Stimulated activated CD4-positive, alpha-beta T cell treated with anti-CD3 and anti-CD28 coated beads, Interleukin-15, amount 100 ng/mL, for 24 hours (primary cell): ENCODE measurements around the gene STX7.

ENCODE experiments used
- DNase-seq: peaks from one replicate; pipeline ENCODE4 v3.0.0-alpha.2; 2020

Gene STX7

GRCh38 chr6:132411296-132411695, 101.6 kb downstream of the STX7 start:
- DNase-seq, result no peak

GRCh38 chr6:132410830-132411229, 102.1 kb downstream of the STX7 start:
- no peak for DNase-seq

- no peak for DNase-seq
Measured at GRCh38 chr6:132405143-132405915, 107.6 kb downstream of the STX7 start.

GRCh38 chr6:132404736-132405135, 108.2 kb downstream of the STX7 start:
- DNase-seq, result no peak

- DNase-seq, result no peak
Measured at GRCh38 chr6:132404330-132404729, 108.6 kb downstream of the STX7 start.

GRCh38 chr6:132401618-132402285, 111.2 kb downstream of the STX7 start:
- DNase-seq, result no peak

- peak; percentile 19 for DNase-seq
Measured at GRCh38 chr6:132400883-132401617, 111.9 kb downstream of the STX7 start, which contains the start of gene MOXD1. Gene MOXD1 (minus strand): TSS chr6:132401475. CDS start chr6:132401426, 49 bp downstream.

- no peak for DNase-seq
Measured at GRCh38 chr6:132400555-132400882, 112.4 kb downstream of the STX7 start.

GRCh38 chr6:132399376-132400074, 113.4 kb downstream of the STX7 start:
- no peak for DNase-seq
